Measurements from ENCODE around the gene MGP.

GRCh38 chr12:14904854-14905253, 19.2 kb upstream of the MGP start:
- TF ChIP-seq, protein P1, sequence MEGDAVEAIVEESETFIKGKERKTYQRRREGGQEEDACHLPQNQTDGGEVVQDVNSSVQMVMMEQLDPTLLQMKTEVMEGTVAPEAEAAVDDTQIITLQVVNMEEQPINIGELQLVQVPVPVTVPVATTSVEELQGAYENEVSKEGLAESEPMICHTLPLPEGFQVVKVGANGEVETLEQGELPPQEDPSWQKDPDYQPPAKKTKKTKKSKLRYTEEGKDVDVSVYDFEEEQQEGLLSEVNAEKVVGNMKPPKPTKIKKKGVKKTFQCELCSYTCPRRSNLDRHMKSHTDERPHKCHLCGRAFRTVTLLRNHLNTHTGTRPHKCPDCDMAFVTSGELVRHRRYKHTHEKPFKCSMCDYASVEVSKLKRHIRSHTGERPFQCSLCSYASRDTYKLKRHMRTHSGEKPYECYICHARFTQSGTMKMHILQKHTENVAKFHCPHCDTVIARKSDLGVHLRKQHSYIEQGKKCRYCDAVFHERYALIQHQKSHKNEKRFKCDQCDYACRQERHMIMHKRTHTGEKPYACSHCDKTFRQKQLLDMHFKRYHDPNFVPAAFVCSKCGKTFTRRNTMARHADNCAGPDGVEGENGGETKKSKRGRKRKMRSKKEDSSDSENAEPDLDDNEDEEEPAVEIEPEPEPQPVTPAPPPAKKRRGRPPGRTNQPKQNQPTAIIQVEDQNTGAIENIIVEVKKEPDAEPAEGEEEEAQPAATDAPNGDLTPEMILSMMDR (IDR thresholded peaks at IDR 0.05) = no peak
- TF ChIP-seq POLR2A (IDR thresholded peaks at IDR 0.05; ENCODE audit: low read depth) (no peak), POLR2AphosphoS5 (IDR thresholded peaks at IDR 0.05) (no peak)

All from esophagus muscularis mucosa (tissue), 3 donors.